UCSD-AML1 (cell line): ENCODE measurements around the gene ADAMTS16.

ENCODE experiments used
- DNase-seq: peaks from one replicate; lab custom pipeline; 2025; ENCODE audit not compliant: unreplicated experiment; lab: John Stamatoyannopoulos, UW

Gene ADAMTS16

GRCh38 chr5:5220901-5221631 is 80.9 kb downstream of the ADAMTS16 start:
- DNase-seq: no peak

DNA sequence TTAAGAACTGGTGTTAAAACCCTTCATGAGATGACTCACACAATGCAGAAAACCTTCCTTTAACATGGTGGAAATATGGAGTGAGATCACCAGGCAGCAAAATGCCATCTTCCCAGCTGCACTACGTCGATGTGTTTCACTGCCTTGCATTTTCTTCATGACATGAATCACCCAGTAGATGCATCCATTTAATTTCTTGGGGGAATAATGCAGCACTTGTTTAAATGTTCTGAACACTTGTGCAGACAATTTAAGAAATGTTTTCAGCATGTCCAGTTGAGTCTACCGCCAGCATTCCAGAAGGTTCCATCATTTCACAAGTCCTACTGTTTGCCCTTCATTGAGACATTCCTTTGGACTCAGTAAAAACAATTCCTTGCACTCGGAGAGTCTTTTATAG is 81.6 kb downstream of the ADAMTS16 start:
- no peak for DNase-seq

GRCh38 chr5:5231576-5231975 is 91.4 kb downstream of the ADAMTS16 start:
- DNase-seq: no peak

- no peak for DNase-seq
Measured at GRCh38 chr5:5234912-5235311, 94.8 kb downstream of the ADAMTS16 start.

- DNase-seq: no peak
Measured at GRCh38 chr5:5235685-5236084, 95.6 kb downstream of the ADAMTS16 start.

GRCh38 chr5:5239191-5239590 is 99.1 kb downstream of the ADAMTS16 start:
- no peak for DNase-seq

GRCh38 chr5:5240234-5240633 is 100.1 kb downstream of the ADAMTS16 start:
- no peak for DNase-seq

- no peak for DNase-seq
Measured at GRCh38 chr5:5242056-5242455, 101.9 kb downstream of the ADAMTS16 start.

- no peak for DNase-seq
Measured at GRCh38 chr5:5246736-5247135, 106.6 kb downstream of the ADAMTS16 start.

DNA sequence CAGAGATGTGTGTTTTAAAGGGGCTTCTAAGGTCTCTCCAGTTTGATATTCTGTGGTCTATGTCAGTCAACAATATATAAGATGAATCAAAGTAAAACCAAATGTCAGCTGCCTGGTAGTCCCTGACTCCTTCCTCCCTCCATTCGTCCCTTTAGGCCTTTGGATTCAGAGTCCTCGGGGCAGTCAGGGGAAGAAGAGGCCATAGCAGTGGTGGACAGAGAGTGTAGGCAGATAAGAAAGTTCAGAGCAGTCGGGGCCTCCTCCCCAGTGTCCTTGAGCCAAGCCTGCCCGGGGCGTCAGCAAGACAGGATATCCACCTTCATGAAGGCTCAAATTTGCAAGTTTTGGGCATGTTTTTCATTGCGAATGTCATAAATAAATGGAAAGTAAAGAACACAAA is 110.6 kb downstream of the ADAMTS16 start:
- no peak for DNase-seq

GRCh38 chr5:5252106-5252505 is 112.0 kb downstream of the ADAMTS16 start:
- DNase-seq: no peak

- no peak for DNase-seq
Measured at GRCh38 chr5:5257353-5257752, 117.2 kb downstream of the ADAMTS16 start.

DNA sequence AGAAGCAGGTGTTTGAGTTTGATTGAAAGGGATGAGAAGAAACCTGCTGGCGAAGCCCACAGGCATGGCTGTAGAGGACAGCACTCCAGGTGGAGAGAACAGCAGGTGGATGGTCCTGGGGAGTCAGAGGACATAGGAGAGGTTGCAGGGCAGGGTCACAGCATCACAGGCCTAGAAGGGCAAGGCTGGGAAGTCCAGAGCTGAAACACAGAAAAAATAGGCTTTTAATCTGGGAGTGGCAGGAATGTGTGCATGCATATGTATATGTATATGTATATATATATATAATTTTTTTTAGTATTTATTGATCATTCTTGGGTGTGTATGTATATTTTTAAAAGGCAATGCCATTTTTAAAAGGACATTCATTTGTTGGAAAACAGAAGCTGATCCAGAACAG is 118.4 kb downstream of the ADAMTS16 start:
- no peak for DNase-seq

DNA sequence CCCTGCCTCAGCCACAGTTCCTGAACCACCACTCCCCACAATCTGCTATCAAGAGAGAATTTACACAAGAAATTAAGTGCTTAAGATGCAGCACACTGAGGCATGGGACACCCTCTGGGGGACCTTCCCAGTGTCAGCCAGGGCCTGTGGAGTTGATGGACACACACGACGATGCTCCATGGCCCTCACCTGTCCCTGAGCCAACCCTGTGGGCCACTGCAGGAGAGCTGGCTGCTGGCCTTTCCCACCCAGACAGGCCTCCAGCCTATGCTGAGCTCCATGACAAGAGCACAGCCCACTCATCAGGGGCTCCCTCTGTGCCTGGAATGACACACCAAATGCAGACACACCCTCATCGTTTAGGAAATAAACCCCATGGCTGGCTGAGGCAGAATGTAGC is 124.6 kb downstream of the ADAMTS16 start:
- DNase-seq: no peak

GRCh38 chr5:5266297-5266696 is 126.2 kb downstream of the ADAMTS16 start:
- DNase-seq: no peak

DNA sequence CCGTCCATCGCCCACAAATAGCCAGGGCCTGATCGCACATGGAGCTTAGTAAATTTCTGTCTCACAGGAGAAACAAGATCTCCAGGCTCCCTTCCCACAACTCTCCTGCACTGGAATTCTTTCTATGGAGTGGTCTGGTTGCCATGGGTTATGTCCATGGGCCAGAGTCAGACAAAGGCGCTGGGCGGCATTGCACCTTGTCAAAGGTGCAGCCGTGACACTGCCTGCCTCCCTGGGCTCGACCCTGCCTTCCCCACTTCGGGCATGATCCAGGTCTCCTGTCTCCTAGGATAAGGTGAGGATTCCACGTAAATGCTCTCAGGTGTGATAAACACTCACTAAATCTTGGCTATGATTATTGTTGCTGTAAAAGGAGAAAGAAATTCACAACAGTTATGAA is 130.0 kb downstream of the ADAMTS16 start:
- no peak for DNase-seq

GRCh38 chr5:5270958-5271785 is 131.0 kb downstream of the ADAMTS16 start:
- DNase-seq: no peak

DNA sequence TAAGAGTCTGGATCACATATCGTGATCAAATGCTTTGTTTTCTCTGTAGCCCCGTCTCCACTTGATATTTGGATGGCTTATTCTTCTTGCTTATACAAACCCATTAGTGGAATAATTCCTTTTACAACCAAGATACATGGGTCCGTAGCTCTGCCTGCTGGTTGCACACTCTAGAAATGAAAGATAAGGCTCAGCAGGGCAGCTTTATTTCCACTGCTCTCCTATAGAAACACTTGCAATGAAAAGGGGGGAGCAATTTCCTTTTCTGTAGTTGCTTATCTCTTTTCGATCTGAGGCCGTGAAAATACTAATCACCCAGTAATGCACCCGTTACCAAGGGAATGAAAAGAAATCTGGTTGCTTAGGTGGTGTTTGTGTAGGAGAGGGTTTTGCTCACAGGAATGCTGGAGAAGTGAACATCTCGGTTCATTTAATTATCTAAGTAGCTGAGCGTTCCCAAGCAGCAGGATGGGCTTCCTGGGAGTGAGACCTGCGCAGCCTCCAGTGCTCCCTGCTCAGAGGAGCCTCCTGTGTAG is 131.7 kb downstream of the ADAMTS16 start:
- DNase-seq: no peak

GRCh38 chr5:5273398-5273797 is 133.3 kb downstream of the ADAMTS16 start:
- DNase-seq: no peak

GRCh38 chr5:5273976-5274375 is 133.8 kb downstream of the ADAMTS16 start:
- DNase-seq: no peak

- no peak for DNase-seq
Measured at GRCh38 chr5:5275211-5275610, 135.1 kb downstream of the ADAMTS16 start.

DNA sequence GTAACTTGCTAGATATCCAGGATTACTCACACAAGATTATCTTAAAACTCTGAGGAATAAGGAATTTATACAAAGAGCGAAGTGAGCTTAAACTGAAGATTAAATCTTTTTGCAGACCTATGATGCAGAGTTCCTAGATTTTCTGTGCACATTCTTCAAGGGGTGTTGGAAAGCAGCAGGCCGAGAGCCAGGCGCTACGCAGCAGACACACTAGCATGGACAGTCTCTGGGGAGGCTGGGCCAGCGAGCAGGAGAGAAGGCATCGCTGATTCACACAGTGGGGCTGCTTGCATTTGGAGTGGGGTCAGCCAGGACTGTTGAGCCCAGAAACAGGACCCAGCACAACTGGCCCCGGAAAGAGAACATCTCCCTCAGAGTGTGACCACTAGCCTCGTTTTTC is 136.3 kb downstream of the ADAMTS16 start:
- no peak for DNase-seq
